ENCODE results near the gene CAPN5.

DNA sequence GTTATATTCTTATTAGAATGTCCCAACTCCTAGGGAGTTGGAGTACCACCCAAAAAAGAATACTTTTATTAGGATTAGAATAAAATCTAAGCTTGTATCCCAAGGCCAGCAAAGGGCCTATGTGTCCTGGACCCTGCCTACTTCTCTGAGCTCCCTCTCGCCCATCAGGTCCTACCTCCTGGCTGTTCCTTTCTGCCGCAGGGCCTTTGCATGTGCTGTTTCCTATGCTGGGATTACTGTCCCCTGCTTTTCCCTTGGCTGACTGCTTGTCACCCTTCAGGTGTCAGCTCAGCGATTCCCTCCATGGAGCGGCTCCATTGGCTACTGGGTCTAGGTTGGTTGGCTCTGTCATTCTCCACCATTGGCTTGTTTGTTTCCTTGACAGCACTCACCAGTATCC is 74.7 kb downstream of the CAPN5 start:
- TF ChIP-seq, protein P1, sequence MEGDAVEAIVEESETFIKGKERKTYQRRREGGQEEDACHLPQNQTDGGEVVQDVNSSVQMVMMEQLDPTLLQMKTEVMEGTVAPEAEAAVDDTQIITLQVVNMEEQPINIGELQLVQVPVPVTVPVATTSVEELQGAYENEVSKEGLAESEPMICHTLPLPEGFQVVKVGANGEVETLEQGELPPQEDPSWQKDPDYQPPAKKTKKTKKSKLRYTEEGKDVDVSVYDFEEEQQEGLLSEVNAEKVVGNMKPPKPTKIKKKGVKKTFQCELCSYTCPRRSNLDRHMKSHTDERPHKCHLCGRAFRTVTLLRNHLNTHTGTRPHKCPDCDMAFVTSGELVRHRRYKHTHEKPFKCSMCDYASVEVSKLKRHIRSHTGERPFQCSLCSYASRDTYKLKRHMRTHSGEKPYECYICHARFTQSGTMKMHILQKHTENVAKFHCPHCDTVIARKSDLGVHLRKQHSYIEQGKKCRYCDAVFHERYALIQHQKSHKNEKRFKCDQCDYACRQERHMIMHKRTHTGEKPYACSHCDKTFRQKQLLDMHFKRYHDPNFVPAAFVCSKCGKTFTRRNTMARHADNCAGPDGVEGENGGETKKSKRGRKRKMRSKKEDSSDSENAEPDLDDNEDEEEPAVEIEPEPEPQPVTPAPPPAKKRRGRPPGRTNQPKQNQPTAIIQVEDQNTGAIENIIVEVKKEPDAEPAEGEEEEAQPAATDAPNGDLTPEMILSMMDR (IDR thresholded peaks at IDR 0.05; ENCODE audit: insufficient read depth, low read length), result no peak
- TF ChIP-seq, protein P2, sequence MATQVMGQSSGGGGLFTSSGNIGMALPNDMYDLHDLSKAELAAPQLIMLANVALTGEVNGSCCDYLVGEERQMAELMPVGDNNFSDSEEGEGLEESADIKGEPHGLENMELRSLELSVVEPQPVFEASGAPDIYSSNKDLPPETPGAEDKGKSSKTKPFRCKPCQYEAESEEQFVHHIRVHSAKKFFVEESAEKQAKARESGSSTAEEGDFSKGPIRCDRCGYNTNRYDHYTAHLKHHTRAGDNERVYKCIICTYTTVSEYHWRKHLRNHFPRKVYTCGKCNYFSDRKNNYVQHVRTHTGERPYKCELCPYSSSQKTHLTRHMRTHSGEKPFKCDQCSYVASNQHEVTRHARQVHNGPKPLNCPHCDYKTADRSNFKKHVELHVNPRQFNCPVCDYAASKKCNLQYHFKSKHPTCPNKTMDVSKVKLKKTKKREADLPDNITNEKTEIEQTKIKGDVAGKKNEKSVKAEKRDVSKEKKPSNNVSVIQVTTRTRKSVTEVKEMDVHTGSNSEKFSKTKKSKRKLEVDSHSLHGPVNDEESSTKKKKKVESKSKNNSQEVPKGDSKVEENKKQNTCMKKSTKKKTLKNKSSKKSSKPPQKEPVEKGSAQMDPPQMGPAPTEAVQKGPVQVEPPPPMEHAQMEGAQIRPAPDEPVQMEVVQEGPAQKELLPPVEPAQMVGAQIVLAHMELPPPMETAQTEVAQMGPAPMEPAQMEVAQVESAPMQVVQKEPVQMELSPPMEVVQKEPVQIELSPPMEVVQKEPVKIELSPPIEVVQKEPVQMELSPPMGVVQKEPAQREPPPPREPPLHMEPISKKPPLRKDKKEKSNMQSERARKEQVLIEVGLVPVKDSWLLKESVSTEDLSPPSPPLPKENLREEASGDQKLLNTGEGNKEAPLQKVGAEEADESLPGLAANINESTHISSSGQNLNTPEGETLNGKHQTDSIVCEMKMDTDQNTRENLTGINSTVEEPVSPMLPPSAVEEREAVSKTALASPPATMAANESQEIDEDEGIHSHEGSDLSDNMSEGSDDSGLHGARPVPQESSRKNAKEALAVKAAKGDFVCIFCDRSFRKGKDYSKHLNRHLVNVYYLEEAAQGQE (IDR thresholded peaks at IDR 0.05; ENCODE audit: insufficient replicate concordance, low read depth), result no peak
- no peak for TF ChIP-seq GABPA (IDR thresholded peaks at IDR 0.05; ENCODE audit: low read depth)

Data from HL-60 (cell line).